Smooth muscle cell of the brain vasculature (primary cell): Measurements from ENCODE around the gene SPIRE2.

ENCODE experiments used
- DNase-seq: peaks from one replicate; pipeline ENCODE4 v3.0.0-alpha.2; 2012; ENCODE audit warnings: low read depth, low spot score

SPIRE2 gene

DNA sequence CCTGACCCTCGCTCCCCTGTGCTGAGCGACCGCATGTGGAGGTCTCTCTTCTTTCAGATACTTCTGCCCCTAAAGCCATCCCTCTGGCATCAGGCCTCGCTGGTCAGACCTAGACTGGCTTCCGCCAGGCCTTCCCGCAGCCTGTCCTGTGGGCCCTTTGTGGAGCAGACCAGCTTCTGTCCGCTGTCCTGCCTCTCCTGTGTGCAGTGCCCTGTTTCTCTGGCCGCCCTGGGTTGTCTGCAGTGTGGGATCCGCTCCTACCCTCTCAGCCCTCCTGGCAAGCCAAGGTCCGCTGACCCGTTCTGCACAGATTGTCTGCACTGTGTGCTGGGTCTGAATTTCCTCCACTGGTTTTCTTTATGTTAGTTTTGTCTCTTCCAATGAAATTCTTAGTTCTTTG is 68.9 kb downstream of the SPIRE2 start:
- DNase-seq: no peak

DNA sequence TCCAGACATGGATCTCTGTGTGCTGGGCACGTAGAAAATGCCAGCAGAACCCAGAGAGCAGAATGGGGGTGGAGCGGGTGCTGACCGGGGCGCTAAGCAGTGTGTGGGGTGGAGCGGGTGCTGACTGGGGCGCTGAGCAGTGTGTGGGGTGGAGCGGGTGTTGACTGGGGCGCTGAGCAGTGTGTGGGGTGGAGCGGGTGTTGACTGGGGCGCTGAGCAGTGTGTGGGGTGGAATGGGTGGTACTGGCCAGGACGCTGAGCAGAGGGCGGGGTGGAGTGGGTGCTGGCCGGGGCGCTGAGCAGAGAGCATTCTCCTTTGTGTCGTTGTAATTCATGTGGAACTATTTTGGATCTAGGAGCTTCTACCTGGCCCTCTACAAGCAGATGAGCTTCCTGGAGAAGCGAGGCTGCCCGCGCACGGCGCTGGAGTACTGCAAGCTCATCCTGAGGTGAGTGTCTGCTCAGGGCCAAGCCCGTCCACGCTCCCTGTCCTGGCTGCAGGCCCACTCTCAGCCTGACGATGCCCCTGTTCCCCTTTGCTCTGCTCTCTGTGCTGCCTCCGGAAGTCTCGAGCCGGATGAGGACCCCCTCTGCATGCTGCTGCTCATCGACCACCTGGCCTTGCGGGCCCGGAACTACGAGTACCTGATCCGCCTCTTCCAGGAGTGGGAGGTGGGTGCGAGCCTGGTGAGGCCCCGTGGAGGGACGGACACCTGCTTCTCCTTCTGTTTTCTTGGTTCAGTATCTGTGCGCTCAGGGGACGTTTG is 70.1 kb downstream of the SPIRE2 start:
- DNase-seq: no peak

DNA sequence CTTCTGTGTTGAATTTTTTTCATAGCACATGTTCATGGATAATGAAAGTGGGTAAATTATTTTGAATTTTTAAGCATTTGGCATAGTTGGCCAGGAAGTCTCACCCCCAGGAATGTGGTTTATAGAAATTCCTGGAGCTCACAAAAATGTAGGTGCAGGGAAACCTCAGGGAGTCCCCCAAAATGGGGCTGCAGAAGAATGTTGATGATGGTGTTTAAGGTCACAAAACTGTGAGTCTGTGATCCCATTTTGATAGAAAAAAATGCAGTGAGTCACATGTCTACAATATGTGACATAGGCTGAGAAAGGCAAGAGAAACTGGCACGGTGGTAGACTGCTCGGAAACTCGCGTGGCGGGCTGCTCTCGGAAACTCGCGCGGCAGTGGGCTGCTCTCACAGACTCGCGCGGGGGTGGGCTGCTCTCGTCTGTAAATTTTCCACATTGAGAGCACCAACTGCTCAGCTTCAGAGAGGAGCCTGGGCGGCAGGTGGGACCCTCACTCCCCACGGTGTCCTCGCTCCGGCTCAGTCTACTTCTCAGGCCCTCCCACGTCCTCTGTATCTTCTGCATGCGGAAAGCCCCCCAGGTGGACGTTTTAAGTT is 71.7 kb downstream of the SPIRE2 start:
- no peak for DNase-seq

DNA sequence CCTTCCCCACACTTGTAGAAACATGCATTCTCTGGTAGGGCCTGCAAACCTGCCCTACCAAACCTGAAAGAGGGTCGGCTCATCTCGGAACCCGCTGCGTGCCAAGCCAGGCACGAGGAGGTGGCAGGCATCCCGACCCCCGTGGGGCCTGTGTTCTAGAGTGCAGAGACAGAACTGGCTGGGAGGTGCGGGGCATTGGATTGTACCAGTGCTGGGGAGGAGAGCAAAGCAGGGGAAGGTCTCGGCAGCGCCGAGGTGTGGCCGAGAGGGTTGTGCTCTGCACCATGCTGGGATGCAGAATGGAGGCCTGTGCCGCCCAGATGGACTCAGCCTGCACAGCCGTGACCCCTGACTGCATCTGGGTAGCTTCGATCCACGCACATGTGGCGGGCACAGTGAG is 72.6 kb downstream of the SPIRE2 start:
- DNase-seq: no peak

DNA sequence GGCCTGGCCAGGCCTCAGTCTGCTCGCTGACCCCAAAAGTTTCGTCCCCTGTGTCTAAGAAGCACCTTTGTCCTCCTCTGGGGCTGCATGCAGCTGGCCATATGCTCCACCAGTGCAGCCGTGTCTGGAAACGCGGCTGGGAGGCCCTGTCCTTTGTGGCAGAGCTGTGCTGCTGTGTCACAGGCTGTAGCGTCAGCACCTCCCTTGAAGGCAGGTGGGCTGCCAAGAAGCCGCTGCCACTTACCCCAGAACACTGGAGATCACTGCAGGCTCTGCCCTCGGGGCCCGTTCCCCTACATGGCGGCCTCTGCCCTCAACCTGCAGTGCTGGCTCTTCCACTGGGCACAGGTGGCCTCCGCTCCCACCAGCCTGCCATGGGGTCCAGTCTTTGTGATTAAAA is 74.7 kb downstream of the SPIRE2 start:
- no peak for DNase-seq

DNA sequence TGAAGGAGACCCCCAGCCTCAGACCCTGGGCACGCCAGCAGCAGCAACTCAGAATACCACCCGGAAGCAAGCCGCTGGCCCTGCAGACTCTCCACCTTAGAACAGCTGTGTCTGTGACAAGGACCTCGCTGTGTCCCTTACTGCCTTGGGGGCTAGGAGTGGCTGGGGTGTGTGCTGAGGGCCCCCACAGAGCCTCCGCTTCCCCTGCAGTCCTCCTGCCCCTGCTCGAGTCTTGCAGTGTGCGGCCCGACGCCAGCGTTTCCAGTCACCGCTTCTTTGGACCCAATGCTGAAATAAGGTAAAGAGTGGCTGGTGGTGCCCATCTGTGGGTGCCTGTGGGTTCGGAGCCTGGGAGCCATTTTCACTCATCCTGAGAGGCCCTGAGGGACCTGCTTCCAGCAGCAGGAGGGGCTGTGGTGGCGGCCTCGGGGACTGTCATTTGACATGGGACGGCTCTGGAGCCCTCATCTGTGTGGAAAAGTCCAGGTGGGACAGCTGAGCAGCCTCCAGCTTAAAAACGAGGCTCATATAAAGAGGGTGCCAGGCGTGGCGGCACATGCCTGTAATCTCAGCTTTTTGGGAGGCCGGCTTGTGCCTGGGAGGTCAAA is 75.7 kb downstream of the SPIRE2 start:
- no peak for DNase-seq

DNA sequence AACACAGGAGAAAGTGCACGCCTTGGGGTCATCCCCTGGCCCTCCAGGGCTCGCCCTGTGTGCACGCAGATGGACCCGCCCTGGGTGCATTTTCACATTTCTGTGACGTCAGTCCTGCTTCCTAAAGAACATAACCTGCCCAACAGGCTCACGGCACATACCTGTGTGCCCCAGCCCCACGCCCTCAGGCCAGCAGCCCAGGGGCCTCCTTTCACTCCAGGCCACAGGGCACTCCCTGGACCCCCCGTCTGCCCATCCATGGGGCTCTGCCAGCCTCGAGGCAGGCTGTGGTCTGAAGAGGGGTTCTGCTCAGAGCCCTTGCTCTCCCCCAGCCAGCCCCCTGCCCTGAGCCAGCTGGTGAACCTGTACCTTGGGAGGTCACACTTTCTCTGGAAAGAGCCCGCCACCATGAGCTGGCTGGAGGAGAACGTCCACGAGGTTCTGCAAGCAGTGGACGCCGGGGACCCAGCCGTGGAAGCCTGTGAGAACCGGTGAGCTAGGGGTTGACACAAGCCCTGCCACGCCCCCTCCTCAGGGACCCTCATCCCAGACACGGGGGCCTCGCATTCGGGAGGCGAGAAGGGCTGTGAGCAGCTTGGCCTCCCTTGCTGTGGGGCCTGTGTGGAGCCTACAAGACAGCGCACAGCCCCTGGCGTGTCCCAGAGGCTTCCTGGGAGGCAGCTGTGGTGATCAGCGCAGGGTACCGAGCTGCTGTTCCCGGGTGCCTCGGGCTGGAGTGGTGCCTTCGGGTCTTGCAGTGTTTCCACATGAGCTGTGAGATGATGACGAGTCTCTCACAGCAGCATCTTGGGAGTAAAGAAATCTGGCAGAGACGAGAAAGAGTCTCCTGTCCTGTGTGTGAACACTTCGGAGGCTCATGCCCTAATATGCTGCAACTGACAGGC is 76.6 kb downstream of the SPIRE2 start:
- DNase-seq: no peak

DNA sequence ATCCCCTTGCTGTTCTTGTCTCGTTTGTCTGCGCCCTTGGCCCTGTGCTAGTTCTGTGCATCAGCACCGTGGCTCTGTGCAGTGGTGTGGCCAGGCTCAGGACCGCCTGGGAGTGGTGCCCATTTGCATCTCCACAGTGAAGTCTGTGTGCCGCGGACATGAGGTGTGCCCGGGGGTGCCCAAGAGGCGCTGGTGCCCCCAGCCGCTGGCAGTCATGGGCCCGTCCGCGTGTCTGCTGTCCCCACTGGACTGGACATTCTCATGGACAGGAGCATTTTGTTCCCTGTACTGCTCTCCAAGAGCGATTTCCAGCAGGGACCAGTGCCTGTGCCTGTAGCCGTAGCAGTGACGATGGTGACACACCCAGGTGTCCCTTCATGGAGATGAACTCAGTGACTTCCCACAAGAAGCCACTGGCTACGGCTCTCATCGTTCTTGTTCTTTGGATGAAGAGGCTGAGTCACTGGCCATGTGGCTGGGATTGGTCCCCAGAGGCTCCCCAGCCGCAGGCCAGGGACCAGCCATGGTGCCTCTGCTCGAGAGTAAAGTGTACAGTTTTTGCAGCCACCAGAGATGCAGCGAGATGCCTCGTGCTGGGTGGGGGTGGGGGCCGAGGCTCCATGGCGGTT is 77.3 kb downstream of the SPIRE2 start:
- DNase-seq: no peak

DNA sequence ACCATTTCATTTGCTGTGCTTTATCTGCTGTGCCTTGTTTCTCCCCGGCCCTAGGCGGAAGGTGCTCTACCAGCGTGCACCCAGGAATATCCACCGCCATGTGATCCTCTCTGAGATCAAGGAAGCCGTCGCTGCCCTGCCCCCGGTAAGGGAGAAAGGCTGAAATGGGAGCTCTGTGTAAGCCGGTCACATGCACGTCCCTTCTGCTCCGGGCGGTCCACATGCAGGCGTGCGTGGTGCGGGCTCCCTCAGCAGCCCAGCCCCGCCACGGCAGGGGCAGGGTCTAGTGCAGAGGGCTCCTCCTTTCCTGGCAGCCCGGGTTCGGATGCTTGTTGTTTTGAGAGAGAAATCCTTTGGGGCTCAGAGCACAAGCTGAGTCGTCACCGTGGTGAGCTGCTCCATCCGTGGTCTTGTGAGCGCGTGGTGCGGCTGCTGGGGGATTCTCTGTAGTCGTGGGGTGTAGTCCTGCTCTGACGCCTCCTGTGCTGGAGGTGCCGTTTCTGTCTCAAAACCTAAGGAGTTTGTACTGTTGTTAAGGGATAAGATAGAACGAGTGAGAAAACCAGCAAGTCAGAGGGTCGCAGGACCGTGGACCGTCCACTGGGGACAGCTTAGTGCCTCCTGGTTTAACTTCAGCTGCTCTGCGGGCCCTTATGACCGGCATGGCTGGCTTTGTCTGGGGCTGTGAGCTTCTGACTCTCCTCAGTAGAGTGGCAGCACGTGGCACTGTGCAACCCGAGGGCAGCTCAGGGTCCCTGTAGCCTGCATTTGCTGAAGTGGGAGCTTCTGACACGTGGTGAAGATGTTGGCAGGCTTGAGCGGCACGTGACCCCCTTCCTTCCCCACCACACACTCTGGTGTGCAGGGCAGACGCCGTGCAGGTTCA is 78.1 kb downstream of the SPIRE2 start:
- no peak for DNase-seq

DNA sequence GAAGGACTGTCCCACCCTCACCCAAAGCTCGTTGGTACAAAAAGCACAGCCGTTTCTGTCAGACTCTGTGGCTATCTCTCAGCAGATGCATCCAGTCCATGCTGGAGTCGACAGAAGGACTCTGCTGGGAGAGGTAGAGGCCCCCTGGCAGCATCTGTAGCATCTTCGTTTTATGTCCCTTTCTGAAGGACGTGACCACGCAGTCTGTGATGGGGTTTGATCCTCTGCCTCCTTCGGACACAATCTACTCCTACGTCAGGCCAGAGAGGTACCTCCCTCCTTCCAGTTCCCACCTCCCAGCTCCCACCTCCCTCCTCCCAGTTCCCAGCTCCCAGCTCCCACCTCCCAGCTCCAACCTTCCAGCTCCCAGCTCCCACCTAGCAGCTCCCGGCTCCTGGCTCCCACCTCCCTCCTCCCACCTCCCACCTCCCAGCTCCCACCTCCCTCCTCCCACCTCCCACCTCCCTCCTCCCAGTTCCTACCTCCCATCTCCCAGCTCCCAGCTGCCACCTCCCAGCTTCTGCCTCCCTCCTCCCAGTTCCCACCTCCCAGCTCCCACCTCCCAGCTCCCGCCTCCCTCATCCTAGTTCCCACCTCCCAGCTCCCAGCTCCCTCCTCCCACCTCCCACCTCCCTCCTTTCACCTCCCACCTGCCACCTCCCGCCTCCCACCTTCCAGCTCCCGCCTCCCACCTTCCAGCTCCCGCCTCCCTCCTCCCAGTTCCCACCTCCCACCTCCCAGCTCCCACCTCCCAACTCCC is 79.0 kb downstream of the SPIRE2 start:
- no peak for DNase-seq

DNA sequence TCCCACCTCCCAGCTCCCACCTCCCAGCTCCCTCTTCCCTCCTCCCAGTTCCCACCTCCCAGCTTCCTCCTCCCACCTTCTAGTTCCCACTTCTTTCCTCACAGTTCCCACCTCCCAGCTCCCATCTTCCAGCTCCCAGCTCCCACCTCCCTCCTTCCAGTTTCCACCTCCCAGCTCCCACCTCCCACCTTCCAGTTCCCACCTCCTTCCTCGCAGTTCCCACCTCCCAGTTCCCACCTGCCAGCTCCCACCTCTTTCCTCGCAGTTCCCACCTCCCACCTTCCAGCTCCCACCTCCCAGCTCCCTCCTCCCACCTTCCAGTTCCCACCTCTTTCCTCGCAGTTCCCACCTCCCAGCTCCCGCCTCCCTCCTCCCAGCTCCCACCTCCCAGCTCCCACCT is 80.0 kb downstream of the SPIRE2 start:
- DNase-seq: no peak

DNA sequence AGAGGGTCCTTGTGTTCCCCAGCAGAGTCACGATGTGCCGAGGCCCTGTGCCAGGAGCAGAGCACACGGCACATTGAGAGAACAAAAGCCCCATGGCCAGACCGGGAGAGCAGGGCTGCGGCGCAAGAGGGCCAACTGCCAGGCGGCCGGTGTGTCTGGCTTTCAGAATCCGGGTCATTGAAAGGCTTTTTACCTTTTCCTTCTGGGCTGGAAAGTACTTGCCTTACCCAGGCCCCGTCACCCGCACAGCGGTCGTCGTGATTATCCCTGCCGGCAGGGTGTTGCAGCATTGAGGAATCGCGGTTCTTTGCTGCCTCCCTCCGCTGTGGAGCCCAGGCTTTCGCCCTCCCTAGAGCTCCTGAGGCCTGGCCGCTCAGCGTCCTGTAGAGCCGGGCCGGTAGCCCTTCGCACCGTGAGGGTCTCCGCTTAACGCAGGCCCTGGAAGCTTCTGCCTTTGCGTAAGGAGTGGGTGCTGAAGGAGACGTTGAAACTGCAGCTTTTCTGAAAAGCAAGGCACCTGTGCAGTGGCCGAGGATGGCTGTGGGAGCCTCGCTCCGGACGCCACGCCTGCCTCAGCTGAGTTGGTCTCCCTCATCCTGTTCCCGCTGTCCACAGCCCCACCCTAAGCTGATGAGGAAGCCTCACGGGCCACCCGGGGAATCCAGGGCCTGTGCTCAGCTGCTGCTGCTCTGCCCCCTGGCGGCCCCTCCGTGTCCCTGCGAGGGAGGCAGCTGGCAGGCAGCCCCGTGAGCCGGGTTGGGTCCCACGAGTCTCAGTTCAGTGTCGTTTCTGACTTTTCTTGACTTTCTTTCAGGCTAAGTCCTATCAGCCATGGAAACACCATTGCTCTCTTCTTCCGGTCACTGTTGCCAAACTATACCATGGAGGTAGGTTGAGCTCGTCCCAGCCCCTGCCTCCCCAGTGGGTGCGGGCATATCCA is 81.8 kb downstream of the SPIRE2 start:
- DNase-seq: no peak

DNA sequence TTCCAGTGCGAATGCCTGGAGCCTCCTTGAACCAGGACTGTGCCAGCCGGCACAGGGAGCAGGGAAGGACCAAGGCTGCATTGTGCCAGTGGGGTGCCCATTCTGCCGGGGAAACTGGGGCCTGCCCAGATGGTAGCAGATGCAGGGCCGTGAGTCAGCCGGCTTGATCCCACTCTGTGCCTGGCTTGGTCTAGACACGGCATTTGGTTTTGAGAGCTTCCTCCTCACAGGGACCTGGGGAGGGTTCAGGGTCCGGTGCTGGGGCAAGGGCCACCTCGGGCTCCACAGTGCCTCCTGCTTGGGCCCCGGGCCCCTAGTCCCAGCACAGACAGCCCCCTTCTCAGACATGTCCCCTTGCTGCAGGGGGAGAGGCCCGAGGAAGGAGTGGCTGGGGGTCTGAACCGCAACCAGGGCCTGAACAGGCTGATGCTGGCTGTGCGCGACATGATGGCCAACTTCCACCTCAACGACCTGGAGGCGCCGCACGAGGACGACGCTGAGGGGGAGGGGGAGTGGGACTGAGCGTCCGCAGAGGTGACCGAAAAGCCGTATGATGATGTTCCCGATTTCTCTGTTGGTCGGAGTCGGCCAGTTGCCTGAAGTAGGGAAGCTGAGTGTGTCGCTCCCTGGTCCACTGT is 82.6 kb downstream of the SPIRE2 start:
- DNase-seq: no peak

DNA sequence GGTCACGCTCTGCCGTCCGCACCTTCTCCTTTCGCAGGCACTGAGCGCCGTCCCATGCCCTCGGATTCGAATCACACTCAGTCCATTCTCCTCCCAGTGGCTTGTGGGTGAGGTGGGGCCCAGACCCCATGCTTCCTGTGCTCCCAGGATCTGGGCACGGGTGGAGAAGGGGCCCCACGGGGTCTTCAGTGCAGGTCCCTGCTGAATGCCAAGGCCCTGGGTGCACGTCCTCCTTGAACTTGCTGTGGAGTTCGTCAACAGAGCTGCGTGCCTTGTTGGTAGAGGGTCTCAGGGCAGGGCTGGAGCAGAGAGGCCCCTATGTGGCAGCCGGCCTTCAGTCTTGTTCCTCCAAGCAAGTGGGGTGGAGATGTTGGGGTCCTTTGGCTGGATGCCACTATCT is 83.1 kb downstream of the SPIRE2 start:
- DNase-seq: no peak

DNA sequence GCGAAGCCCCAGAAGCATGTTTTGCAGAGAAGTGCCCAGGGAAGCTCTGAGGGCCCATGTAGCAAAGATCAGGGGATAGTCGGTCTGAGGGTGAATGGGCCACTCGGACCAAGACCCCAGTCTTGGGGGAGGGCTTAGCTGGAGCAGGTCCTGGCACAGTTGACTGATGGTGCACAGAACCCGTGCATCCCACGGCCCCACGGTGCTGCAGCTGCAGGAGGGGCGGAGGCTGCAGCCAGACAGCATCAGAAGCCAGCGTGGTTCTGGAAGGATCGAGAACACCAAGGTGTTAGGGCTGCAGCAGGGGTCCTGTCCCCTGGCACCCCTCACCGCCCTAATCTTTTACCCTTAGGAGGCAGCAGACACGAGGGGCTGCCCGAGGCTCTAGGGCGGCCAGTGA is 83.9 kb downstream of the SPIRE2 start:
- DNase-seq: no peak

DNA sequence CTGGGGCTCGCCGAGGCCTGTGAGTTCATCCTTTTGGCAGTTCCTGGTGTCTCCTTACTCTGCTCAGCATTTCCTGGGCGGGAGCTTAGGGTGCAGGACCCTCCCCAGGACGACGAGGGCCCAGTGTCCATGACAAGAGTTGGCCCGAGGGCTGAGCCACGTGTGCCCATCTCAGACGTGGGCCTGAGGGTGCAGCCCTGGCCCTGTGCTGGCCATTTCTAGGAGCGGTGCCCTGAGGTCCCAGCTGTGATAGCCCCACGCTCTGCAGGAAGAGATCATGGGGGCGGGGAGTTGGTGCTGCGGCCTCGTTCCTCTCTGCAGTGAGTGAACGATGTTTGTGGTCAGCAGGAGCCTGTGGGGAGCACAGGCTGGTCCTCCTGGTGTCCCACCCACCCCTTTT is 84.4 kb downstream of the SPIRE2 start:
- no peak for DNase-seq

DNA sequence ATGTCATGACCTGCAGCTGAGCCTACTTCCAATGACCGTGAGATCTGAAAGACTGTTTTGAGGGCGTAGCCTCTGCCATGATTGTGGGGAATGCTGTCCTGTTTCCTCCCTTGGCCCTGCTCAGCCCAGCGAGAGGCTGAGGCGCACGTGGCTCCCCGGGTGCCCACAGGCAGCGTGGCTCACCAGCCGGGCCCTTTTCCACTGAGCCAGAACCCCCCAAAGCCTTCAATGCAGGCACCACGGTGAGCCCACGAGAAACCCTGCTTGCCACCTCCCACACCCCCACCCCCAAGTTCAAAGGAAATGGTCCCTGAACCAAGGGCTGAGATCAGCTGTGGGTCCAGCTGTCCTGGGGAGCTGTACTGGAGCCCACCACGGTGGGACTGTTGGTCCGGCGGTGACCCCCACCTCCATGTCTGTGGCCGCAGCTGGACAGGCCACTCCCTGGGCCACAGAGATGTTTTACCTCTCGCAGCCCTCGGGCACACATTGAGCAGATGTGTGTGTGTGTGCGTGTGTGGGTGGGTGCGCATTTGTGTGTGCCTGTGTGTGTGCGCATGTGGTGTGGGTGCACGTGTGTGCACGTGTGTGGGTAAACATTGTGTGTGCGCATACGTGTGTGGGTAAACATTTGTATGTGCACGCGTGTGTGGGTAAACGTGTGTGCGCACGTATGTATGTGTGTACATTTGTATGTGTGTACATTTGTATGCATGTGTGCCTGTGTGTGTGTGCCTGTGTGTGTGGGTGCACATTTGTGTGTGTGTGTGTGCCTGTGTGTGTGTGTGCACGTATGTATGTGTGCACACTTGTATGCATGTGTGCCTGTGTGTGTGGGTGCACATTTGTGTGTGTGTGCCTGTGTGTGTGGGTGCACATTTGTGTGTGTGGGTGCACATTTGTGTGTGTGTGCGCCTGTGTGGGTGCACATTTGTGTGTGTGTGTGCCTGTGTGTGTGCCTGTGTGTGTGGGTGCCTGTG is 85.4 kb downstream of the SPIRE2 start:
- DNase-seq: no peak
